Measurements from ENCODE around the gene GPR173.

The GPR173 gene

DNA sequence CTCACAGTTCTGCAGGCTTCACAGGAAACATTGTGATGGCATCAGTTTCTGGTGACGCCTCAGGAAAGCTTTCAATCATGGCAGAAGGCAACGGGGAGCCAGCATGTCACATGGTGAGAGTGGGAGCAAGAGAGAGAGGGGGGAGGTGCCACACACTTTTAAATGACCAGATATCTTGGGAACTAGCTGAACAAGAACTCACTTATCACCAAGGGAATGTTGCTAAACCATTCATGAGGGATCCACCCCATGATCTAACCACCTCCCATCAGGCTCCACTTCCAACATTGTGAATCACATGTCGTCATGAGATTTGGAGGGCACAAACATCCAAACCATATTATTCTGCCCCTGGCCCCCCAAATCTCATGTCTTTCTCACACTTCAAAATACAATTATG, 43.3 kb upstream of the GPR173 start:
- no peak overlapping the region for H3K4me3 ChIP-seq (ENCODE audit: low read depth, low read length)
- H3K4me1 ChIP-seq (ENCODE audit: control insufficient read depth, insufficient read depth, low read length): no peaks in the 10 kb centered on the region
- H3K9me3 ChIP-seq (ENCODE audit: control insufficient read depth, insufficient read depth, low read depth, low read length): no peaks in the 10 kb centered on the region
- H3K27ac ChIP-seq (ENCODE audit: extremely low read depth, low read depth, low read length): no peak overlapping the region
- TF ChIP-seq ZNF791 (tag by site-specific recombination; IDR thresholded peaks at IDR 0.05): no peak
- no peak for TF ChIP-seq ZNF248 (tag by site-specific recombination; IDR thresholded peaks at IDR 0.05)
- no peak for TF ChIP-seq ZNF10 (tag by site-specific recombination; IDR thresholded peaks at IDR 0.05)
- no peak for TF ChIP-seq ZNF146 (tag by site-specific recombination; IDR thresholded peaks at IDR 0.05)
- TF ChIP-seq, protein P1, sequence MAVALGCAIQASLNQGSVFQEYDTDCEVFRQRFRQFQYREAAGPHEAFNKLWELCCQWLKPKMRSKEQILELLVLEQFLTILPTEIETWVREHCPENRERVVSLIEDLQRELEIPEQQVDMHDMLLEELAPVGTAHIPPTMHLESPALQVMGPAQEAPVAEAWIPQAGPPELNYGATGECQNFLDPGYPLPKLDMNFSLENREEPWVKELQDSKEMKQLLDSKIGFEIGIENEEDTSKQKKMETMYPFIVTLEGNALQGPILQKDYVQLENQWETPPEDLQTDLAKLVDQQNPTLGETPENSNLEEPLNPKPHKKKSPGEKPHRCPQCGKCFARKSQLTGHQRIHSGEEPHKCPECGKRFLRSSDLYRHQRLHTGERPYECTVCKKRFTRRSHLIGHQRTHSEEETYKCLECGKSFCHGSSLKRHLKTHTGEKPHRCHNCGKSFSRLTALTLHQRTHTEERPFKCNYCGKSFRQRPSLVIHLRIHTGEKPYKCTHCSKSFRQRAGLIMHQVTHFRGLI (tag by site-specific recombination; IDR thresholded peaks at IDR 0.05): no peak
- no peak for TF ChIP-seq ZNF350 (tag by site-specific recombination; IDR thresholded peaks at IDR 0.05)
- TF ChIP-seq GFI1B (tag by site-specific recombination; IDR thresholded peaks at IDR 0.05): no peak
- TF ChIP-seq, protein P2, sequence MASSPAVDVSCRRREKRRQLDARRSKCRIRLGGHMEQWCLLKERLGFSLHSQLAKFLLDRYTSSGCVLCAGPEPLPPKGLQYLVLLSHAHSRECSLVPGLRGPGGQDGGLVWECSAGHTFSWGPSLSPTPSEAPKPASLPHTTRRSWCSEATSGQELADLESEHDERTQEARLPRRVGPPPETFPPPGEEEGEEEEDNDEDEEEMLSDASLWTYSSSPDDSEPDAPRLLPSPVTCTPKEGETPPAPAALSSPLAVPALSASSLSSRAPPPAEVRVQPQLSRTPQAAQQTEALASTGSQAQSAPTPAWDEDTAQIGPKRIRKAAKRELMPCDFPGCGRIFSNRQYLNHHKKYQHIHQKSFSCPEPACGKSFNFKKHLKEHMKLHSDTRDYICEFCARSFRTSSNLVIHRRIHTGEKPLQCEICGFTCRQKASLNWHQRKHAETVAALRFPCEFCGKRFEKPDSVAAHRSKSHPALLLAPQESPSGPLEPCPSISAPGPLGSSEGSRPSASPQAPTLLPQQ (tag by site-specific recombination; IDR thresholded peaks at IDR 0.05): no peak
- TF ChIP-seq ZNF645 (tag by site-specific recombination; IDR thresholded peaks at IDR 0.05): no peak
- TF ChIP-seq ZNF175 (tag by site-specific recombination; IDR thresholded peaks at IDR 0.05): no peak
- TF ChIP-seq, protein P3, sequence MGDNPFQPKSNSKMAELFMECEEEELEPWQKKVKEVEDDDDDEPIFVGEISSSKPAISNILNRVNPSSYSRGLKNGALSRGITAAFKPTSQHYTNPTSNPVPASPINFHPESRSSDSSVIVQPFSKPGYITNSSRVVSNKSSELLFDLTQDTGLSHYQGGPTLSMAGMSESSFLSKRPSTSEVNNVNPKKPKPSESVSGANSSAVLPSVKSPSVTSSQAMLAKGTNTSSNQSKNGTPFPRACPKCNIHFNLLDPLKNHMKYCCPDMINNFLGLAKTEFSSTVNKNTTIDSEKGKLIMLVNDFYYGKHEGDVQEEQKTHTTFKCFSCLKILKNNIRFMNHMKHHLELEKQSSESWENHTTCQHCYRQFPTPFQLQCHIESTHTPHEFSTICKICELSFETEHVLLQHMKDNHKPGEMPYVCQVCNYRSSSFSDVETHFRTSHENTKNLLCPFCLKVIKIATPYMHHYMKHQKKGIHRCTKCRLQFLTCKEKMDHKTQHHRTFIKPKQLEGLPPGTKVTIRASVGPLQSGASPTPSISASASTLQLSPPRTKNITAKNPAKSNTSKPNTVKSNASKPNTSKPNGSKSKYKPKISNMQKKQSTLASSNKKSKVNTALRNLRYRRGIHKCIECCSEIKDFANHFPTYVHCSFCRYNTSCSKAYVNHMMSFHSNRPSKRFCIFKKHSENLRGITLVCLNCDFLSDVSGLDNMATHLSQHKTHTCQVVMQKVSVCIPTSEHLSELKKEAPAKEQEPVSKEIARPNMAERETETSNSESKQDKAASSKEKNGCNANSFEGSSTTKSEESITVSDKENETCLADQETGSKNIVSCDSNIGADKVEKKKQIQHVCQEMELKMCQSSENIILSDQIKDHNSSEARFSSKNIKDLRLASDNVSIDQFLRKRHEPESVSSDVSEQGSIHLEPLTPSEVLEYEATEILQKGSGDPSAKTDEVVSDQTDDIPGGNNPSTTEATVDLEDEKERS (tag by site-specific recombination; IDR thresholded peaks at IDR 0.05): no peak
- TF ChIP-seq ZSCAN5A (tag by site-specific recombination; IDR thresholded peaks at IDR 0.05): no peak
- no peak for TF ChIP-seq GLI2 (tag by site-specific recombination; IDR thresholded peaks at IDR 0.05; ENCODE audit: borderline replicate concordance, low read depth)
- no peak for TF ChIP-seq ZNF670 (tag by site-specific recombination; IDR thresholded peaks at IDR 0.05; ENCODE audit: low read depth)
- TF ChIP-seq ZNF416 (tag by site-specific recombination; IDR thresholded peaks at IDR 0.05): no peak
- ChIA-PET CTCF (interaction anchor here (1.5 kb wide), 1 partner anchor 15 kb away, joined by 4 read pairs; no protein-coding TSS in a partner anchor), POLR2A (interaction anchor here (1.1 to 2.0 kb wide), 2 partner anchors 10 to 77 kb away, joined by 4 to 5 read pairs; partner anchors contain the start of gene TSPYL2)
- H3K36me3 ChIP-seq (ENCODE audit: control insufficient read depth in 2 of 2, insufficient read depth in 1 of 2, low read length in 2 of 2): no peaks in the 10 kb centered on the region

- POLR2A ChIA-PET: interaction anchor here (1.8 kb wide), 1 partner anchor 14 kb away, joined by 5 read pairs; no protein-coding TSS in a partner anchor
- H3K36me3 ChIP-seq (ENCODE audit: control insufficient read depth in 2 of 2, insufficient read depth in 1 of 2, low read length in 2 of 2): no peaks in the 10 kb centered on the region
- TF ChIP-seq ATF2 (tag by site-specific recombination; IDR thresholded peaks at IDR 0.05; ENCODE audit: low read depth): peak; percentile 62; the same call in 1 of the 2 replicates
- TF ChIP-seq ZNF19 (tag by site-specific recombination; IDR thresholded peaks at IDR 0.05; ENCODE audit: low read depth): no peak
- no peak for TF ChIP-seq KLF16 (tag by site-specific recombination; IDR thresholded peaks at IDR 0.05)
- TF ChIP-seq, protein P4, sequence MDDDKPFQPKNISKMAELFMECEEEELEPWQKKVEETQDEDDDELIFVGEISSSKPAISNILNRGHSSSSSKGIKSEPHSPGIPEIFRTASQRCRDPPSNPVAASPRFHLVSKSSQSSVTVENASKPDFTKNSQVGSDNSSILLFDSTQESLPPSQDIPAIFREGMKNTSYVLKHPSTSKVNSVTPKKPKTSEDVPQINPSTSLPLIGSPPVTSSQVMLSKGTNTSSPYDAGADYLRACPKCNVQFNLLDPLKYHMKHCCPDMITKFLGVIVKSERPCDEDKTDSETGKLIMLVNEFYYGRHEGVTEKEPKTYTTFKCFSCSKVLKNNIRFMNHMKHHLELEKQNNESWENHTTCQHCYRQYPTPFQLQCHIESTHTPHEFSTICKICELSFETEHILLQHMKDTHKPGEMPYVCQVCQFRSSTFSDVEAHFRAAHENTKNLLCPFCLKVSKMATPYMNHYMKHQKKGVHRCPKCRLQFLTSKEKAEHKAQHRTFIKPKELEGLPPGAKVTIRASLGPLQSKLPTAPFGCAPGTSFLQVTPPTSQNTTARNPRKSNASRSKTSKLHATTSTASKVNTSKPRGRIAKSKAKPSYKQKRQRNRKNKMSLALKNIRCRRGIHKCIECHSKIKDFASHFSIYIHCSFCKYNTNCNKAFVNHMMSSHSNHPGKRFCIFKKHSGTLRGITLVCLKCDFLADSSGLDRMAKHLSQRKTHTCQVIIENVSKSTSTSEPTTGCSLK (tag by site-specific recombination; IDR thresholded peaks at IDR 0.05): no peak
- no peak for TF ChIP-seq ZNF140 (tag by site-specific recombination; IDR thresholded peaks at IDR 0.05)
- H3K27ac ChIP-seq (ENCODE audit: extremely low read depth, low read depth, low read length): no peak overlapping the region
- CTCF ChIA-PET: interaction anchor here (1.1 to 1.2 kb wide), 2 partner anchors 12 to 14 kb away, joined by 3 read pairs; no protein-coding TSS in a partner anchor
- H3K9me3 ChIP-seq (ENCODE audit: control insufficient read depth, insufficient read depth, low read depth, low read length): no peaks in the 10 kb centered on the region; the same call in 1 of the 2 replicates
- H3K4me1 ChIP-seq (ENCODE audit: control insufficient read depth, insufficient read depth, low read length): no peaks in the 10 kb centered on the region
- H3K4me3 ChIP-seq (ENCODE audit: low read depth, low read length): no peak overlapping the region
Observed at GRCh38 chrX:53009032-53009431, 39.6 kb upstream of the GPR173 start.
